Right lobe of liver (tissue), 6 donors: ENCODE data around the gene SEMA3E. TPM values are rescaled to one million over a fixed set of nuclear protein-coding genes. Genes with fewer than 3 reads are reported as not detected.
A peak's percentile ranks its signal among the peaks of the same experiment; 100 is the strongest.

Experiments
- ATAC-seq, 4 donors: fragments of 200-7000 bp; cut with Tn5 transposase; one replicate each; pipeline ENCODE4 v1.9.1; 2020; ENCODE audit warnings: mild to moderate bottlenecking in 4 of 4, moderate library complexity in 4 of 4
- DNase-seq, 3 donors: peaks; one replicate each; pipeline ENCODE4 v3.0.0-alpha.2; 2020
- H3K27ac ChIP-seq, 3 donors: fragments of 200-600 bp; one replicate each; pipeline ENCODE4 v1.8.0; 2022
- H3K27me3 ChIP-seq, 2 donors: fragments of 200-600 bp; one replicate each; pipeline ENCODE4 v1.8.0; 2022
- H3K36me3 ChIP-seq, 4 donors: fragments of 200-600 bp; sonication (generic) in 1 of 4; one replicate each; pipeline versions ENCODE4 v1.5.1 to v1.8.0; 2017 to 2022; ENCODE audit warnings: control low read depth in 1 of 4
- H3K4me1 ChIP-seq, 4 donors: fragments of 200-600 bp; sonication (generic) in 1 of 4; one replicate each; pipeline versions ENCODE4 v1.5.1 to v1.8.0; 2017 to 2022; ENCODE audit warnings: control low read depth in 1 of 4
- H3K4me3 ChIP-seq, 3 donors: fragments of 200-600 bp; one replicate each; pipeline ENCODE4 v1.8.0; 2022
- H3K9me3 ChIP-seq, 4 donors: fragments of 200-600 bp; sonication (generic) in 1 of 4; one replicate each; pipeline versions ENCODE4 v1.5.1 to v1.8.0; 2017 to 2022; ENCODE audit warnings: control low read depth in 1 of 4
- CTCF ChIP-seq, 4 donors: fragments of 200-600 bp in 3 of 4; fragments of 450-650 bp in 1 of 4; IDR thresholded peaks; one replicate each; pipeline versions ENCODE4 v1.5.1 to v1.8.0; 2016 to 2022; ENCODE audit warnings: antibody characterized with exemption in 4 of 4, mild to moderate bottlenecking in 2 of 4
- POLR2A ChIP-seq: fragments of 450-650 bp; IDR thresholded peaks from one replicate; pipeline ENCODE4 v1.6.1; 2017; ENCODE audit warnings: antibody characterized with exemption, mild to moderate bottlenecking
- WGBS: methylation state at CpG from one replicate; pipeline ENCODE4 v1.1.6; 2018; ENCODE audit warnings: low coverage, low lambda C conversion rate; ENCODE audit not compliant: insufficient coverage; ENCODE audit errors: missing lambda C conversion rate; 5-methylcytosine and 5-hydroxymethylcytosine counted together
- intact Hi-C, 2 donors: fragments of 100-400 bp; cut with DNase I; formaldehyde crosslinking; loops; one replicate each; pipeline versions ENCODE4 v1.11.2 to v1.14.1; 2022
- long read RNA-seq: library from polyadenylated mRNA; unstranded; transcript quantifications from one replicate; pipeline ENCODE4 v2.0.0, GENCODE V29; 2019
- total RNA-seq, 6 experiments: library from RNA; depleted of rRNA in 2 of 6; stranded (reverse); fragments of >200 nt in 2 of 6; fragmentation: NEBNext Ultra II Directional in 3 of 6; extraction: Animal tissue kit (Norgen Biotek cat#: 25700) in 3 of 6; gene quantifications; one replicate each; pipeline versions ENCODE4 v1.1.0 to v1.2.4, GENCODE V29; 2016 to 2023
- donor health status: DM: no; HTN: yes; CAD: no.
- donor health status: DM: no; HTN: no; CAD: no.
- donor health status: DM: no; HTN: no; CAD: no.
- donor health status: DM: no; HTN: yes; CAD: no.
- donor health status: DM: no; HTN: yes; CAD: no.

SEMA3E gene
- total RNA-seq: 1 to 10 TPM in 1 of 6 experiments, under 1 TPM in 5; 0.06 to 1.0 (median 0.32) TPM
- long read RNA-seq: 0 reads

GRCh38 chr7:83648464-83649241 is at the start of gene SEMA3E:
TSS of gene SEMA3E (minus strand) at chr7:83649139.
- Histone ChIP-seq H3K9me3 (no peaks in the 10 kb centered on the region), H3K27ac (no peak within 1 kb of the TSS), H3K4me1 (no peaks in the 10 kb centered on the region), H3K27me3 (no peaks in the 10 kb centered on the region), H3K4me3 (no peak within 1 kb of the TSS), H3K36me3 (no peaks in the 10 kb centered on the region)
- TF ChIP-seq CTCF (IDR thresholded peaks at IDR 0.05): no peak
- TF ChIP-seq POLR2A: no peak
- DNase-seq: no peak
- ATAC-seq: peak in 3 of 4 donors; percentile 32 to 65 (median 36)
- WGBS: 3% methylated on average over 23 of the region's 25 CpGs
- intact Hi-C loops: no loop called here

- TF ChIP-seq POLR2A (no peak), CTCF (IDR thresholded peaks at IDR 0.05) (no peak)
- WGBS: 58% methylated on average over 5 of the region's 5 CpGs
- ATAC-seq: no peak
- intact Hi-C loops: no loop called here
- no peak overlapping the region for H3K4me3 ChIP-seq
- DNase-seq: no peak
- no peaks in the 10 kb centered on the region for H3K4me1 ChIP-seq
- H3K27me3 ChIP-seq: no peaks in the 10 kb centered on the region
- H3K27ac ChIP-seq: no peak overlapping the region
- no peaks in the 10 kb centered on the region for H3K9me3 ChIP-seq
- no peaks in the 10 kb centered on the region for H3K36me3 ChIP-seq
These were observed 49.0 kb upstream of the SEMA3E start for GRCh38 chr7:83697804-83698530.

- 71% methylated on average over 2 of the region's 2 CpGs for WGBS
- H3K27me3 ChIP-seq: no peaks in the 10 kb centered on the region
- ATAC-seq: no peak
- H3K9me3 ChIP-seq: no peaks in the 10 kb centered on the region
- no peak overlapping the region for H3K27ac ChIP-seq
- intact Hi-C loops: no loop called here
- H3K36me3 ChIP-seq: no peaks in the 10 kb centered on the region
- no peak for DNase-seq
- H3K4me3 ChIP-seq: no peak overlapping the region
- no peak for TF ChIP-seq POLR2A
- TF ChIP-seq CTCF (IDR thresholded peaks at IDR 0.05): no peak
- no peaks in the 10 kb centered on the region for H3K4me1 ChIP-seq
These were observed 47.2 kb upstream of the SEMA3E start for GRCh38 chr7:83696101-83696500.

- H3K36me3 ChIP-seq: no peaks in the 10 kb centered on the region
- no peaks in the 10 kb centered on the region for H3K27me3 ChIP-seq
- H3K4me1 ChIP-seq: no peaks in the 10 kb centered on the region
- intact Hi-C loops: no loop called here
- no peak overlapping the region for H3K27ac ChIP-seq
- DNase-seq: no peak
- 36% methylated on average over 3 of the region's 3 CpGs for WGBS
- H3K9me3 ChIP-seq: no peaks in the 10 kb centered on the region
- no peak for TF ChIP-seq POLR2A
- TF ChIP-seq CTCF (IDR thresholded peaks at IDR 0.05): no peak
- no peak for ATAC-seq
- H3K4me3 ChIP-seq: no peak overlapping the region
These were observed 46.4 kb upstream of the SEMA3E start for GRCh38 chr7:83695128-83695960.
